Measurements from ENCODE around the gene MBOAT2.
"Not testable (repeated sequence)": the region's sequence is repeated elsewhere in the genome, so short reads cannot be mapped to it uniquely, and the experiment has no call there.

Gene MBOAT2

DNA sequence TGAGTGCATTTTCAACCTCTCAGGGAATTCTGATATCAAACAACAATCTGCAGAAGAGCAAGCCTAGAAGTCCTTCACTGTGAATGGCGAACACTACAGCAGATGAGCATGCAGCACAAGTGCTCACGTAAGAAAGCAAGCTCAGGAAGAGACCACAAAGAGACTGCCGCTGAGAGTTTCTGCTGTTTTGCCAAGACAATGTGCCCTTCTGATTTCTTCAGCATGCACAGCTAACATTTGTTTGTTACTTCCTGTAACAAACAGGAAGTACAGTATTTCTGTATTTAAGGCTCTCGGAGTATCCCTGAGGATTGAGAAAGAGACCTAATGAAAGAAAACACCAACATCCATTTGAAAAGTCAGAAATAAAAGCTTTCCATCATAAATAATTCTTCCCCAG, 45.9 kb downstream of the MBOAT2 start:
- in situ Hi-C loops (cut with HindIII; ENCODE audit: low sequenced_read_pairs) = no loop called here

DNA sequence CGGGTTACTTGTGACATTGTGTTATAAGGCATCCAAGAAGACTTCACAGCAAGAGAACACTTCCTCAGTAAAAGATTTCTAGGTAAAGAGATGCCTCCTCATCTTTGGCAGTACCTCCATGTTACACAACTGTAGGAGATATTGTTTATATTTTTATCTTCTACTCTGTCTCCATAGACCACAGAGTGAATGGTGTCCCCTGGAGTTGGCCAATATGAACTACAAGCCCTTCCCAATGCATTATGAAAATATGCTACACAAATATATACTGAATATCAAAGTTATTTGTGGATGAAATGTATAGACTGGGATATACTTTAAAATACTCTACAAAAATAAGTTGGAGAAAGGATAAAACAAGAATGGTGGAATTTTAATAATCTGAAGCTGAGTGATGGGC, 46.7 kb downstream of the MBOAT2 start:
- in situ Hi-C loops (cut with HindIII; ENCODE audit: low sequenced_read_pairs) = no loop called here

- in situ Hi-C loops (cut with HindIII; ENCODE audit: low sequenced_read_pairs) = no loop called here
Observed at GRCh38 chr2:8954990-8955389, 48.5 kb downstream of the MBOAT2 start.

DNA sequence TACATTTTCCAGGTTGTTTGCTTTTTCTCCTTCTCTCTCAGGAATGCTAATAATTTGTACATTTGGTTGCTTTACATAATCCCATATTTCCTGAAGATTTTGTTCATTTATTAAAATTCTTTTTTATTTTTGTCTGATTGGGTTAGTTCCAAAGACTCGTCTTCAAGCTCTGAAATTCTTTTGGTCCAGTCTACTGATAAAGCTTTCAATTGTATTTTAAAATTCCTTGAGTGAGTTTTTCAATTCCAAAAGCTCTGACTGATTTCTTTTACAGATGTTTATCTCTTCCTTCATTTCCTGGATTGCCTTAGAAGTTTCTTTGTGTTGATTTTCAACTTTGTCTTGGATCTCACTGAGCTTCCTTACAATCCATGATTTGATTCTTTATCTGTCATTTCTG, 50.0 kb downstream of the MBOAT2 start:
- in situ Hi-C loops (cut with HindIII; ENCODE audit: low sequenced_read_pairs) = no loop called here

DNA sequence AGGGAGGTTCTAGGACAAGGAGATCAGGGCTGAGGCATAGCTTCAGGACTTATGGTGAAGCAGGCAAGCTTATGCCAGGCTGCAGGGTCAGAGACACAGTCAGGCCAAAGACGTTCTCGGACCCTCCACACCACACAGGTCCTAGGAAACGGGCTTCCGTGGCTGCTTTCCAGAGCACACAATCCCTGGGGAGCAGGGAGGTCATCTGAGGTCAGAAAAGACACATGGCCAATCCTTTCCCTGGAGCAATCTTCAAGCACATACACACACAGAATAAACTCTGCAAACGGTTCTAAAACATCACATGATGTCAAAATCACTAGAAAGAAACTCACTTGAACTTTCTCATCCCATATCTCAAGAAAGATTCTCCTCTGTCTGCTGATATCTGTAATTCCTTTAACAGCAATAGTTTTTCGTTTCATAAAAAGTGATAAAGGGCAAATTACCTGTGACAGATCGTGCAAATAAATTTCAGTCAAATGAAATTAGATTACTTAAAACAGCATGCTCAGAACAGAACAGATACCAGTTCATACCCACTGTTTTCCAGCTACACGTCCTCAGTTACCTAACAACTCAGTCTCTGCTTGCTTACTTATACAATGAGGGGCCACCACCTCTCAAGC, 63.9 kb downstream of the MBOAT2 start:
- in situ Hi-C loops (cut with HindIII; ENCODE audit: low sequenced_read_pairs) = no loop called here

DNA sequence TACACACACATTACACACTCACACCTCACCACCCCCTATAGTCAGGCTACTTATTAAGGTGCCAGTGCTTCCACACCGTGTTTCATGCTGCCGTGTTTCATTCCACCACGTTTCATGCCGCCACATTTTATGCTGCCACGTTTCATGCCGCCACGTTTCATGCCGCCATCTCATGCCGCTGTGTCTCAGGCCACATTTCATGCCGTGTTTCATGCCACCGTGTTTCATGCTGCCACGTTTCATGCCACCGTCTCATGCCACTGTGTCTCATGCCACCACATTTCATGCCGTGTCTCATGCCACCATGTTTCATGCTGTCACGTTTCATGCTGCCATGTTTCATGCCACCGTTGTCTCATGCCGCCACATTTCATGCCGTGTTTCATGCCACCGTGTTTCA, 65.1 kb downstream of the MBOAT2 start:
- in situ Hi-C loops (cut with HindIII; ENCODE audit: low sequenced_read_pairs) = no loop called here

GRCh38 chr2:8935982-8936381, 67.5 kb downstream of the MBOAT2 start:
- in situ Hi-C loops (cut with HindIII; ENCODE audit: low sequenced_read_pairs) = no loop called here

GRCh38 chr2:8934338-8934737, 69.1 kb downstream of the MBOAT2 start:
- in situ Hi-C loops (cut with HindIII; ENCODE audit: low sequenced_read_pairs) = no loop called here

DNA sequence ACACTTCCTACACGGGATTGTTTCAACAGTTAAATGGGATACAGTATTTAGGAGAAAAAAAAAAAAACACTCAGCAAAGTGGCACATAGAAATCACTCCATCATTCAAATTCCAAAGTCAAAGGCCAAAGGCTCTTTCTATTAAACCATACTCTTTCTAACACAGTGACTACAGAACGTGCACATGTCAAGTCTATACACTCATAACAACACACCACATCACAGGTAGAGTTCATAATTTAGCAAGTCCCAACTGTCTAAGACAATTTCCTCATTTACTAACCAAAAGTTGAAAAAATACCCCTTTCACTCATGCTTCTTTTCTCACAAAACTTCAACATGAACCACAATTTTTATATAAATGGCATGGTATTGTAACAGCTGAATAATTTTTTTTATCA, 70.8 kb downstream of the MBOAT2 start:
- in situ Hi-C loops (cut with HindIII; ENCODE audit: low sequenced_read_pairs) = no loop called here

- in situ Hi-C loops (cut with HindIII; ENCODE audit: low sequenced_read_pairs) = not testable (repeated sequence)
Observed at GRCh38 chr2:8930185-8930584, 73.3 kb downstream of the MBOAT2 start.

DNA sequence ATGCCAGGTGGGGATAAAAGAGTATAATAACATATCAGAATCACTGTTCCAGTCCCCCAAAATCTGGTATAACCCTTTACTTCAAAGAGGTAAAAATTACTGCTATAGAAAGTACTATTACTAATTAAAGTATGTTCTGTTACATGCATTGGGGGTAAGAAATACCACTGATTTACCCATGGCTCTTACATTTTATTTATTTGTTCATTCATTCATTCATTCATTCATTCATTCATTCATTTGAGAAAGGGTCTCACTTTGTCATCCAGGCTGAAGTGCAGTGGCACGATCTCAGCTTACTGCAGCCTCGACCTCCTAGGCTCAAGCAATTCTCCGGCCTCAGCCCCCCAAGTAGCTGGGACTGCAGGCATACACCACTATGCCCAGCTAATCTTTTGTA, 74.4 kb downstream of the MBOAT2 start:
- in situ Hi-C loops (cut with HindIII; ENCODE audit: low sequenced_read_pairs) = no loop called here

DNA sequence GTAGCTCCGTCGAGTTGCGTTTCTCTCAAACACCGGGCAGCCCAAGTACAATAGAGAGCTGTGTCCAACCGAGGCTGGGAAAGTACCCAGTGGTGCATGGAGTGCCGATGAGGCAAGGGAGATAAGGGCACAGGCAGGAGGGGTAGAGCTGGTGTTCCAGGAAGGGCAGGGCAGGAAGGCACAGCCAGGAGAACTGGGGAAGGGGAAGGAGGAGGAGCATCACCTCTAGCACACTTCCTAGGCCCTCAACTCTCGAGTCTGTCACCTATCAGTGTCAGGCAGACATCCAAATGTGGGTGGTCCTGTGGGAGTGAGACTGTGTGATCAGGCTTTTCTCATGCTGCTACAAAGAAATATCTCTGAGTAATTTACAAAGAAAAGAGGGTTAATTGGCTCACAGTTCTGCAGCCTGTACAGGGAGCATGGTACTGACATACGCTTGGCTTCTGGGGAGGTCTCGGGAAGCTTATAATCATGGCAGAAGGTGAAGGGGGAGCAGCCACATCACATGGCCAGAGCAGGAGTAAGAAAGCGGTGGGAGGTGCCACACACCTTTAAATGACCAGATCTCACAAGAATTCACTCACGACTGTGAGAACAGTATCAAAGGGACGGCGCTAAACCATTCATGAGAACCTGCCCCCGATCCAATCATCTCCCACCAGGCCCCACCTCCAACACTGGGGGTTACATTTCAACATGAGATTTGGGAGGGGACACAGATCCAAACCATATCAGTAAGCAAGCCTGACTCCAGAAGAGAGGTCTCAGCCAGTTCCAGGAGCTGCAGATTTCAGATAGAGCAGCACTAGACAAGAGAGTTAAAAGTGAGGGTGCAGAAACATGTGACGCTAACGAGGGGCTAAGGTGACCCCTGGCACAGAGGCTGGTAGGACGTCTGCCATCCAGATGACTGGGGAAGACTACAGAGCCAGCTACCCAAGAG, 75.7 kb downstream of the MBOAT2 start:
- in situ Hi-C loops (cut with HindIII; ENCODE audit: low sequenced_read_pairs) = no loop called here

DNA sequence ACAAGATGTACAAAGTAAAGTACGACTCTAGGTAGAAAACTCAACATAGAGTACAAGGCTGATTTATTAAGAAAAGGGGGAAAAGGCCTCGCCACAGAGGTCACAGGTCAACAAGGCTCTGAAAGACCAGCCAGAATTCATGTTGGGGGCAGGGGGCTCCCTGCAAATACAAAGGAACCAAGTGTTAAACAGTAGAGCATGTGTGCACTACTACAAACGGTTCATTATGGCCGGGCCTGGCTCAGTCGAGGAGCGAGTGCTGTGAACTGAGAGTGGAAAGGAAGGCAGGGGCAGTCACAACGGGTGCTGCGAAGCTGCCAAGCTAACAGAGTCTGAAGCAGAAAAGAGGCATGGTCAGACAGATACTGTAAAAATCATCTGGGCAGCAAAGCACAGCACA, 77.1 kb downstream of the MBOAT2 start:
- in situ Hi-C loops (cut with HindIII; ENCODE audit: low sequenced_read_pairs) = no loop called here

DNA sequence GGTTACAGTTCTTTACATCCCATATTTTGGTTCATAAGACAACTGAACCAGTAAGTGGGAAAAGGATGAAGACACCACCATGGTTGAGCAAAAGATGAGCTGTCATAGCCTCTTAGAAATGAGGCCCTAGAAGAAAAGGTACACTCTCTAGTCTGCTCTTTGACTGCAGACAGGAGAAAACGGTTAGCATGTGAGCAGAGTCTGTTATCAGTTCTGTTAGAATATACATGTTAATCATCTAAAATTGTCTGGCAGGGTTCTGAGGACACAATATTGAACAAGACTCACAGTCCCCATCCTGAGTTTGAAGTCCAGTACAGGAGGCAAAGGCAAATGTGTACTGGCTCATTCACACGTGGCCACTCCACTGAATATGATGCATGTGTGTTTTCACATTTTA, 78.1 kb downstream of the MBOAT2 start:
- in situ Hi-C loops (cut with HindIII; ENCODE audit: low sequenced_read_pairs) = no loop called here

- in situ Hi-C loops (cut with HindIII; ENCODE audit: low sequenced_read_pairs) = no loop called here
Observed at GRCh38 chr2:8923183-8923582, 80.3 kb downstream of the MBOAT2 start.

DNA sequence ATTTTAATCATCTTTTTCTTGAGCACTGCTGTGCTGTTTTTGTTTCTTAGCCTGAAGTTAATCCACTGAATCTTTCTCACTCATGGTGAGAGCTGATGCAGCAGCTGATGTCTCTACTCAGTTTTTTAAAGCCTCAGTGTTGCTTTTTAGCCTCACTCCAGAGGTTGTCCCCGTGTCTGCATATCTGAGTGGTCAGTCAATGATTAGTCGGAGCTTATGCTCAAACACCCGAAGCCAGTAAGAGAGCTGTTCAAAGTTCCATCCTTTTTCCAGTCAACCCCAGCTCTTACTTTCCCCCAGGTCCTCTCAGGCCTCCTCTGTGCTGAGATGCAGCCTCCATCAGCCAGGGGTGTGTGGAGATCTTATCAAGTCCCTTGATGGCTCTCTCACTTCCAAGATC, 81.1 kb downstream of the MBOAT2 start:
- in situ Hi-C loops (cut with HindIII; ENCODE audit: low sequenced_read_pairs) = no loop called here

GRCh38 chr2:8918412-8918811, 85.1 kb downstream of the MBOAT2 start:
- in situ Hi-C loops (cut with HindIII; ENCODE audit: low sequenced_read_pairs) = no loop called here

DNA sequence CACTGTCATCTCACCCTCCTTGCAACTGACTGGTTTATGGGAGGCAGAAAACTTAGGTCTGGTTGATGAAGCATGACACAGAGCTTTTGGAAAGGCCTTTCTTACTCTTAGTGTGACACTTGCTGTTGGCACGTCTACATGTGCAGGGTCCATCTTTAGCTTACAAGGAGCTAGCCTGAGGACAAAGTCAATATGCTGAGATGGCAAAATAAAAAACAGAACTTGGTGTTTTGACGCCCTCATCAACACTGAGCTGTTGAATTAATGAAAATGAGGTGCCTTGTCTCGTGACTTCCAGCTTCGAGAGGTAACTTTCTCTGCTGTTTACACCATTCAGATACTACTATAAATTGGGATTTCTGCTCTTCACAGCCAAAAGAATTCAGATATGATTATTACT, 87.5 kb downstream of the MBOAT2 start:
- in situ Hi-C loops (cut with HindIII; ENCODE audit: low sequenced_read_pairs) = no loop called here

DNA sequence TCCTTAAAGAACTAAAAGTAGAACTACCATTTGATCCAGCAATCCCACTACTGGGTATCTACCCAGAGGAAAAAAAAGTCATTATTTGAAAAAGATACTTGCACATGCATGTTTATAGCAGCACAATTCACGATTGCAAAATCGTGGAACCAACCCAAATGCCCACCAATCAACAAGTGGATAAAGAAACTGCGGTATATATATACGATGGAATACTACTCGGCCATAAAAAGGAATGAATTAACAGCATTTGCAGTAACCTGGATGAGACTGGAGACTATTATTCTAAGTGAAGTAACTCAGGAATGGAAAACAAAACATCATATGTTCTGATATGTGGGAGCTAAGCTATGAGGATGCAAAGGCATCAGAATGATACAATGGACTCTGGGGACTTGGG, 89.7 kb downstream of the MBOAT2 start:
- in situ Hi-C loops (cut with HindIII; ENCODE audit: low sequenced_read_pairs) = not testable (repeated sequence)

- in situ Hi-C loops (cut with HindIII; ENCODE audit: low sequenced_read_pairs) = no loop called here
Observed at GRCh38 chr2:8907764-8908288, 95.7 kb downstream of the MBOAT2 start.

GRCh38 chr2:8903924-8904323, 99.6 kb downstream of the MBOAT2 start:
- in situ Hi-C loops (cut with HindIII; ENCODE audit: low sequenced_read_pairs) = not testable (repeated sequence)

DNA sequence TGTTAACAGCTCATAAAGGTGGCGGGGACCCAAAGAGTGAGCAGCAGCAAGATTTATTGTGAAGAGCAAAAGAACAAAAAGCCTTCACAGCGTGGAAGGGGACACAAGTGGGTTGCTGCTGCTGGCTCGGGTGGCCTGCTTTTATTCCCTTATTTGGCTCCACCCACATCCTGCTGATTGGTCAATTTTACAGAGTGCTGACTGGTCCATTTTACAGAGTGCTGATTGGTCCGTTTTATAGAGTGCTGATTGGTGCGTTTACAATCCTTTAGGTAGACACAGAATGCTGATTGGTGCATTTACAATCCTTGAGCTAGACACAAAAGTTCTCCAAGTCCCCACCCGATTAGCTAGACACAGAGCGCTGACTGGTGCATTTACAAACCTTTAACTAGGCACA, 100.7 kb downstream of the MBOAT2 start:
- in situ Hi-C loops (cut with HindIII; ENCODE audit: low sequenced_read_pairs) = not testable (repeated sequence)

All from endothelial cell of hepatic sinusoid (primary cell).